ENCODE measurements around the gene NDUFS1. TPM values are rescaled to one million over a fixed set of nuclear protein-coding genes. Genes with fewer than 3 reads are reported as not detected.
"Not testable (repeated sequence)": the region's sequence is repeated elsewhere in the genome, so short reads cannot be mapped to it uniquely, and the experiment has no call there.

The NDUFS1 gene
- total and polyA plus RNA-seq, 2 experiments from 2014 or later = 34.5 to 97.9 TPM

GRCh38 chr2:206173147-206173546 is 13.9 kb upstream of the NDUFS1 start (continued):
- no peak for TF ChIP-seq ZNF462 (CRISPR knock-in tag; IDR thresholded peaks at IDR 0.05)
- no peak for TF ChIP-seq ZNF114 (CRISPR knock-in tag; IDR thresholded peaks at IDR 0.05)

GRCh38 chr2:206171624-206172397 is 12.6 kb upstream of the NDUFS1 start:
- H3K4me1 ChIP-seq (ENCODE audit: insufficient read depth); H3K27me3 ChIP-seq (ENCODE audit: insufficient read depth); H4K20me1 ChIP-seq (replicated peaks; ENCODE audit: insufficient read depth); ATAC-seq; H3K79me2 ChIP-seq (replicated peaks; ENCODE audit: insufficient read depth); H3K4me2 ChIP-seq; H3K4me1 Mint-ChIP-seq; H2AFZ ChIP-seq; DNase-seq (ENCODE audit: low spot score); H3K9me2 ChIP-seq (ENCODE audit: insufficient read depth); H3K27me3 Mint-ChIP-seq (ENCODE audit: insufficient read depth, low read depth, poor library complexity); H3K27ac Mint-ChIP-seq; H3F3A ChIP-seq (replicated peaks; ENCODE audit: low read depth); H3K36me3 ChIP-seq (ENCODE audit: insufficient read depth); H3K4me3 Mint-ChIP-seq; H3K4me3 ChIP-seq; H3K27ac ChIP-seq (ENCODE audit: low read depth): not testable (repeated sequence)
- Mint-ChIP-seq H3K36me3 (ENCODE audit: low read depth) (peaks cover 41% of the 10 kb centered on the region), H3K9me3 (peaks cover 35% of the 10 kb centered on the region)

GRCh38 chr2:206168230-206168629 is 9.0 kb upstream of the NDUFS1 start:
- not testable (repeated sequence) for DNase-seq (ENCODE audit: low spot score); H2AFZ ChIP-seq; H3K4me3 ChIP-seq; H3K36me3 ChIP-seq (ENCODE audit: insufficient read depth); H3K79me2 ChIP-seq (replicated peaks; ENCODE audit: insufficient read depth); H3K4me1 ChIP-seq (ENCODE audit: insufficient read depth); ATAC-seq; H3K27ac ChIP-seq (ENCODE audit: low read depth); H3K27me3 ChIP-seq (ENCODE audit: insufficient read depth); H4K20me1 ChIP-seq (replicated peaks; ENCODE audit: insufficient read depth); H3K27me3 Mint-ChIP-seq (ENCODE audit: insufficient read depth, low read depth, poor library complexity); H3F3A ChIP-seq (replicated peaks; ENCODE audit: low read depth); H3K9me2 ChIP-seq (ENCODE audit: insufficient read depth); H3K4me1 Mint-ChIP-seq; H3K27ac Mint-ChIP-seq; H3K4me2 ChIP-seq; H3K4me3 Mint-ChIP-seq
- Mint-ChIP-seq H3K36me3 (ENCODE audit: low read depth) (peaks cover 66% of the 10 kb centered on the region), H3K9me3 (peaks cover 28% of the 10 kb centered on the region)

All from GM23338 (cell line).